ENCODE measurements around the gene CLTC.
A peak's percentile ranks its signal among the peaks of the same experiment; 100 is the strongest.
"Not testable (repeated sequence)": the region's sequence is repeated elsewhere in the genome, so short reads cannot be mapped to it uniquely, and the experiment has no call there.

The CLTC gene

DNA sequence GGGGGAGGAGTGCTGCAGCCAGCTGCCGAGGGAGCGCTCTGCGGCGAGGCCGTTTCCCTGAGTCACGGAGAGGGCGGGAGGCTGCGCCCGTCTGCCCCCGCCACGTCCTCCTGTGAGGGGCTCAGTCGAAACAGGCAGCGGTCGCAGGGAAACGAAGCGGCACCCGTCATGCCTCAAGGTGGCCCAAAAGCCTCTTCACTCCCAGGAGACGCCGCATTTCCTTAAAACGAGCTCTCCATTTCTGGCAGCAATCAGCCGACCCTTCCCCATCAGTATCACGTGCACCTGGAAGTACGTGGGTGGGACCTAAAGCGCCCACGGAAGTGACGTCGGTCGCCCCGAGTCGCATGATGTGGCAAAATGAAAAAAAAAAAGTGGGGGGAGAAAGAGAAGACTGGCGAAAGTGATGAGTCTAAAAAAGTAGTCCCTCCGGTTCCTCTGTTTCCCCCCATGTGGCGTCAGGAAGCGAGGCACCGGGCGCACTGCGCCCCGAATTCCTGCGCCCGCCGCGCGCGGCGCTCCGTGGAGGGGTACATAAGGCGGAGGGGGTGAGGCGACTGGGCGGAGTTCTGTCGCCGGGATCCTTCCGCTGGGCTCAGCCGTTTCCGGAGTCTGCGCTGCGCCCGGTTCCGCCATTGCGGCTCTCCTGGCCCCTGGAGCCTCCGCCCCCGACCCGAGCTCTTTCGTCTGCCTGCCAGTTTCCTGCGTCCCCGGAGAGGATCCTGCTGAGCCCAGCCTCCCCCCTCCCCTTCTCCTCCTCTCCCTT lies at the start of gene CLTC:
Gene CLTC (plus strand): TSS at position 598 of the 766 bp plus-strand sequence. CDS start 237 bp downstream, outside the sequence.
- peak; percentile 90 for DNase-seq (ENCODE audit: low spot score)

DNA sequence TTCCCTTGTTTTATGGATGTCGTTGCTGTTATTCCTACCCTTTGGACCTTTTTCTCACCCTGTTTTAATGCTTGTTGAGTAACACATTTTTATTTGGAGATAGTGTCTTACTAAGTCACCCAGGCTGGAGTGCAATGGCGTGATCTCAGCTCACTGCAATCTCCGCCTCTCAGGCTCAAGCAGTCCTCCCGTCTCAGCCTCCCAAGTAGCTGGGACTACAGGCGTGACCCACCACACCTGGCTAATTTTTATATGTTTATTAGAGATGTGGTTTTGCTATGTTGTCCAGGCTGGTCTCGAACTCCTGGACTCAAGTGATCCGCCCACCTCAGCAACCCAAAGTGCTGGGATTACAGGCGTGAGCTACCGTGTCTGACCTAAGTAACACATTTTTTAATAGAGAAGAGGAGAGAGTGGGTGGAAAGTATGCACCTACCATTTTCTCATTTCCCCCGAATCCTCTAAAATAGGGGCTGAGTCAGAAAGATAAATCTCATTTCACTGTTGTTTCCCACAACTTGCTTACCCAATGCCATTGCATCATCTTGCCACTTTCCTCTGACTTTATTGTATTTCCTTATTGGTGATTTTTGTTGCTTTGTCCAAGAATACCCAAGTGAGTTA lies 47.3 kb upstream of the CLTC start:
- DNase-seq (ENCODE audit: low spot score): peak; percentile 5

DNA sequence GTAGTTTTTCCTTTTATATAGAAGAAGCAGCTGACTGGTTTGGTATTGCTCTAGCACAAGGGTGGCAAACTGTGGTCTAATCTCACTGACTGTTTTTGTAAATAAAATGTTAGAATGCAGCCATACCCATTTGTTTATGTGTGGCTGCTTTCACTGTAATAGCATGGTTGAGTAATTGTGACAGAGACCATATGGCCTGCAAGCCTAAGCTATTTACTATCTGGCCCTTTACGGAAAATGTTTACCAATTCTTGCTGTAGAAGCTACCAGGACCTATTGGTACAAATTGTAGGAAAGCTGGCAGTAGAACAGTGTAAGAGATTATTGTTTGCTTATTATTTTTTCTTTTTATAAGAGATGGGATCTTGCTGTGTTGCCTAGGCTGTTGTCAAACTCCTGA lies 35.5 kb upstream of the CLTC start:
- DNase-seq (ENCODE audit: low spot score): not testable (repeated sequence)

DNA sequence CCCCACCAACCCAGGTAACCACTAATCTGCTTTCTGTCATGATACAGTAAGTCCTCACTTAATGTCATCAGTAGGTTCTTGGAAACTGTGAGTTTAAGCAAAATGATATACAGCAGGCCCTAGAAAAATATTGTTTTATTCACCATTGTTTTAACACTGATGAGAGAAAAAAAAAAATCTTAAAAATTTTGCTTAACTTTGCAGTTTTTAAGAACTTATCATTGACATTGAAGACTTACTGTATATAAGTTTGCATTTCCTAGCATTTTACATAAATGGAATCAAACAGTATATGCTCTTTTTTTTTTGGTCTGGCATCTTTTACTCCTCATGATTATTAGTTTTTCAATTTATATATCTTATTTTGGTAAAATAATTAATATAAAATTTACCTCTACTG lies 19.5 kb upstream of the CLTC start:
- no peak for DNase-seq (ENCODE audit: low spot score)

DNA sequence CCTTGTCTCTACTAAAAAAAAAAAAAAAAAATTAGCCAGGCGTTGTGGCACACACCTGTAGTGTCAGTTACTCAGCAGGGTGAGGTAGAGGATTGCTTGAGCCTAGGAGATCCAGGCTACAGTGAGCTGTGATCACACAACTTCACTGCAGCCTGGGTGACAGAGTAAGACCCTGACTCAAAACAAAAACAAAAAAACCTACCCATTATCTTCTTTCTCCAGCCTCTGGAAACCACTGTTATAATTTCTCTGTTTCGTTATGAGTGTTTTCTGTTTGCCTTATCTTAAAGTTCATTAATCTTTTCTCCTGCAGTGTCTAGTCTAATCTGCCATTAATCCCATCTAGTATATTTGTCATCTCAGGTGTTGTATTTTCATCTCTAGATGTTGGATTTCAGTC lies 18.6 kb upstream of the CLTC start:
- no peak for DNase-seq (ENCODE audit: low spot score)

DNA sequence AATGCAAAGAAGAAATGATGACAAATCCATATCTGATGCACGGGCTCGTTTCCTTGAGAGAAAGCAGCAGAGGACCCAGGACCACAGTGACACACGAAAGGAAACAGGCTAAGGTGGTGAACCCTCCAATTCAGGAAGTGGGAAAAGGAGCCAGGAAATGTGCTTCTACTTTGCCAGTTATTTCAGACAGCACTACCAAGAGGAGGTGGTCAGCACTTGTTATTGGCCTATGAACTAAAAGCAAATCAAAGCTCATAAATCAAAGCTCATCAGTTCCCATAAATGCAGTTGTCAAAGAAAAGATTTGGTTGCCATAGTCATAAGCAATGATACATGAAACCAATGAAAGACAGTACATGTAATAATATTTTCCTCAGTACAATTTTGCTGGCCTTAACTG lies 12.6 kb upstream of the CLTC start:
- DNase-seq (ENCODE audit: low spot score): no peak

DNA sequence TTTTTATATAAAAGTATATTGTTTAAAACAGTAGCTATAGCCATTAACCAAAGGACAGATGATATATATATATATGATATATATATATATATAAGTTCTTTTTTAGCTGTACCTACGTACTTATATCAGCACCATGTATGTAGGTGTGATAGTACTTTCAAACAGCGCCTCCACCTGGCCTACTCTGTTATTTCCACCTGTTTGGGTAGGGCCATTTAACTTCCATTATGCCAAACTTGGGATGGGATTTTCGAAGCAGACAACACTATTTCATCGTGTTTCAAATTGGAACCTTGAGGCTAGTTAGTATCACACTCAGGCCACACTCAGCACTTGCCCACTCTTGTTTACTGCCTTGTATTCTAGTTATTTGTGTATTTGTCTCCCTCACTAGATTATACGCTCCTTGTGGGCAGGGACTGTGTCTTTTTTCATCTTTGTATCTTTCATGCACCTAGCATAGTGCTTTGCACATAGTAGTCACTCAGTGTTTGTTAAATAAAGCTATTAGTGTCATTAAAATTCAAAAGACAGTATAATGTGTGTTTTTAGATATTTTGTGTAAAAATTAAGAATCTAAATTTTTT lies 11.8 kb upstream of the CLTC start:
- no peak for DNase-seq (ENCODE audit: low spot score)

DNA sequence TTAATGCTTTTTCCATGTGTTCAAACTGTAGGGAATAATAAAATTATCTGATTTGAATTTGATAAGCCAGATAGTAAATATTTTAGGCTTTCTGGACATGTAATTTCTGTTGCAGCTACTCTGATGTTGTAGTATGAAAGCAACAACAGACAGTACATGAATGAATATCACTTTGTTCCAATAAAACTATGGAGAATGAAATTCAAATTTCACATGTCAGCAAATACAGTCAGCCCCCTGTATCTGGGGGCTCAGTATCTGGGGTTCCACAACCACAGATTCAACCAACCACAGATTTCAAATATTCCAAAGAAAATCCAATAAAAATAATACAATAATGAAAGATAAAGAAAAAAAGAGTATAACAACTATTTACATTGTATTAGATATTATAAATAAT lies 8.2 kb upstream of the CLTC start:
- no peak for DNase-seq (ENCODE audit: low spot score)

DNA sequence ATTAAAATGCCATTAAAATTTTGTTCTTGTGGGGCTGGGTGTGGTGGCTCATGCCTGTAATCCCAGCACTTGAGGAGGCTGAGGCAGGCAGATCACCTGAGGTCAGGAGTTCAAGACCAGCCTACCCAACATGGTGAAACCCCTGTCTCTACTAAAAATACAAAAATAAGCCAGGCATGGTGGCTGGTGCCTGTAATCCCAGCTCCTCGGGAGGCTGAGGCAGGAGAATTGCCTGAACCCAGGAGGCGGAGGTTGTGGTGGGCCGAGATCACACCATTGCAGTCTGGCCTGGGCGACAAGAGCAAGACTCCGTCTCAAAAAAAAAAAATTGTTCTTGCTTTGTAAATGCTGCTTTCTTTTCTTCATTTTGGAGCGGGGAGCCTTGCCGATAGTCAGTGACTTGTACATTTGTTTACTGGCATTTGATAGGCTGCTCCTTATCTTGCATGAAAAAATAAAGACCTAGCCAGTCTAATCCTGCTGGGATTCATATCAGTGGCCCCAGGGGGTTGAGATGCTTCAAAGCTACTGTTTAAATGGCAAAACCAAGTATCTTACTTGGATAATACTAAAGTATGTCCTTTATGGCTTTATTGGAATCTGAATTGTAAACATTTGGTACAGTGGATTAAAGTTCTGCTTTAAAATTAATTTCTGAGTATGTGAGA lies 3.3 kb upstream of the CLTC start:
- no peak for DNase-seq (ENCODE audit: low spot score)

DNA sequence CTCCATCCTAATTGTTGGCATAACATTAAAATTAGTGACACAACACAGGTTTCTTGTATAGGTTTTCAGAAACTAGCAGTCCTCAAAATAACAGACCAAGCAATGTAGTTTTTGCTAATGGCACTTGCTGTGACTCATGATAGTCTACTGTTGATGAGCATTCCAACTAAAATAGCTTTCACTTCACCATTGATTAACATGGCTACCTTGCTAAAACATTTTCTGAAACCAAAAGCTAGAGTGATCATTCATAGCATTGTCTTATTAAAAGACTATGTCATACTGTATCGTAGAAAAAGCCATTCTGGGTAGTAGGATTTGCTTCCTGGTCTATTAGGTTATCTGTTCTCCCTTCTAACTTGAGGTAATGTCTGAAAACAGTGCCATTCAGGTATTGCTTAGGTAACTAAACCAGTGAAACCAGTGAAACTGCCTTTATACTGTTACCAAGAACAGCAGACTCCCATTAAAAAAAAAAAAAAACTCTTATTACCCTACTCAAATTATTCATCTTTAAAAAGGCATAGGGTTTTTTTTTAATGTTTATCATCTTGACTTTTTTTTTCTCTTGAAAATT lies 2.5 kb upstream of the CLTC start:
- DNase-seq (ENCODE audit: low spot score): no peak

DNA sequence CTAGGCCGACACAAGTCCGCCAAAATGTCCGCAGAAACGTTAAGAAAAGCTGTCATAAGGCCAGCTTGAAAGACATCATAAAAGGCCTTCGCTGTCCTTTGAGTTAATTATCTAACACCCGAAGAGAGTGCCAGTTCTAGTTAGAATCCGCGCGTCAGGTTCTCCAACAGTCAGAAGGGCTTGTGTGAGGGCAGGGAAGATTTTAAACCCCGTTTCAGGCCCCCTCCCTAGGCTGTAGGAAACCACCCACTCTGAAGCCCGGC lies 729 bp upstream of the CLTC start:
- DNase-seq (ENCODE audit: low spot score): no peak

DNA sequence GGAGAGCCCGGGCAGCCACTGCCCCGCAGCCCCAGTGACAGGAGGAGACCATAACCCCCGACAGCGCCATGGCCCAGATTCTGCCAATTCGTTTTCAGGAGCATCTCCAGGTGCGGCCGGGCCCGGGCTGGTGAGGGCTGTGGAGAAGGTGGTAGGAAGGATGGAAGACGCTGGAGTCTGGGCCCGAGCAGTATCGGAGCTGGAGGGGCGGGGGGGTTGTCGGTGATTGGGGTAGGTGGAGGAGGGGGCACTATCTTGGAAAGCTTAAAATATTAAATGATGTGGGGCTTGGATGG lies 317 bp downstream of the CLTC start:
- DNase-seq (ENCODE audit: low spot score): no peak

DNA sequence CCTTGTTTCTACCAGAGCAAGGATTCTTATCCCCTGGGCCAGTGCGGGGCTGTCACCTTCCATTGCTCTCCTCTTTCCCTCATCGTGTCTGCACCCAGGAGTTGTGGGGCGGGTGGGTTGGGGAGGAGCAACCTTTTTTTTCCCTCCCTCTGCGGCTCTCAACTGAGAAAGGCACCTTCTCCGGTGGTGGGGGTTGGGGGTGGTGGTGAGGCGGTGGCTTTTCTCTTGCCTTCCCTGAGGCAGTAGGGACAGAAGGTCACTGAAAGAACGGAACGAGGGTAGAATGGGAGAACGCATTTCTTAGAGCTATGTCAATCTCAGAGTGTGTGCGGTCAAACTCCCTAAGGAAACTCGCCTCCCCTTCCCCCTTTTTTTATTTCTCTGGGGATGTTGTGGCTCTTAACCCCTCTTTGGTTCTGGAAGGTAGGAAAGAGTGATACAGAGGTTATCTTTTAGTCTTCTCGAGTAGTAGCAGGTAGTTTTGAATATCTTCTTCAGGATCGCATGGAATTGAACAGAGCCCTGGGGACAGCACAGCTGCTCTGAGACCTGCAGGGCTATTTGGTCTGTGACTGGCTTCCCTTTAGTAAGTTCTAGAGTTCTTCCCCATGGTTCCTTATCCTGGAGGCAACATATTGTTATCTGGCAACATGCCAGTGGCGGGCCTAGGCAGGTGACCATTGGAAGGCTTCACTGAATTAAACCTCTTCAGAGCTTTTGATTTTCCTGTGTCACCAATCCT lies 994 bp downstream of the CLTC start:
- DNase-seq (ENCODE audit: low spot score): peak; percentile 26

DNA sequence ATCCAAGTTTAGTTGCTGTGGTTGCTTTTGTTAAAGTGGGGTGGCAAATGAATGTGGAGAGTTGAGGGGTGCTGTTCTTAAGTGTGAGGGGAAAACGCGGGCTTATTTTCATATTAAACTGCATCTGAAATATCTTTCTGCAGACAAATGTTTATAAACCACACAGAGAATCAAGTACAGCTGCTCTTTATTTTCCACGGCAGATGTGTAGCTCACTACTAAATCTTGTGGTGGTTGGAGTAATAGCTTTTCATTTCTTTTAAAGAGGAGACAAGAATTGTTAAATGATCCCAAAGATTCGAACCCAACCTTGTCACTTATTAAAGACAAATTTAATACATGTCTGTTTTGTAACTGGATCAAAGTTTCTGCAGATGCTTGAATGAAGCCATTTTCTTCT lies 2.1 kb downstream of the CLTC start:
- no peak for DNase-seq (ENCODE audit: low spot score)

DNA sequence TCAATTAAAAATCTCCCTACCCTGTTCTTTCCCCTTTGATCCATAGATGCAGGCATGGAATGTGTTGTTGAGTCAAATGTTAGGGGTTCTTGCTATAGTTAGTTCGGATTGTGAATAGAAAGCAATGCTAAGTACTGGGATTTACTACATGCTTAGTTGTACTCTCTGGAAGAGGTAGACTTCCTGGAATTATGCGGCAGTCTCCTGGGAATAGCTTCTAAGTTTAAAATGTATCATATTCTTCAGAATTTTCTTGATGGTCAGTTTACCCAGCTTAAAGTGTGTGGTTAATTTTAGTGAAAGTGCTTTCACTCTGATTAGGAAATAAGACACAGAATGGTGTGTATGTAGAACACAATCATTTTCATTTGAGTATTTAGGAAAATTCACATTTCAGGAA lies 3.5 kb downstream of the CLTC start:
- no peak for DNase-seq (ENCODE audit: low spot score)

DNA sequence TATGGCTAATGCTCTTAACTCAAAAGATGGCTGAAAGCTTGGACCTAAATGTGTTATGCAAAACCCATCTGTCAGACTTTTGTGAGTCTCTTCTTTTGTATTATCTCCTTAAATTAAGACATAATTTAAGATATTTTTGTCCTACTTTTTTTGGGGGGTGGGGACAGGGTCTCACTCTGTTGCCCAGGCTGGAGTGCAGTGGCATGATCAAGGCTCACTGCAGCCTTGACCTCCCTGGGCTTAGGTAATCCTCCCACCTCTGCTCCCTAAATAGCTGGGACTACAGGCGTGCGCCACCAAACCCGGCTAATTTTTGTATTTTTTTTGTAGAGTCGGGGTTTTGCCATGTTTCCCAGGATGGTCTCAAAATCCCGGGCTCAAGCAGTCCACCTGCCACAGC lies 7.1 kb downstream of the CLTC start:
- DNase-seq (ENCODE audit: low spot score): no peak

DNA sequence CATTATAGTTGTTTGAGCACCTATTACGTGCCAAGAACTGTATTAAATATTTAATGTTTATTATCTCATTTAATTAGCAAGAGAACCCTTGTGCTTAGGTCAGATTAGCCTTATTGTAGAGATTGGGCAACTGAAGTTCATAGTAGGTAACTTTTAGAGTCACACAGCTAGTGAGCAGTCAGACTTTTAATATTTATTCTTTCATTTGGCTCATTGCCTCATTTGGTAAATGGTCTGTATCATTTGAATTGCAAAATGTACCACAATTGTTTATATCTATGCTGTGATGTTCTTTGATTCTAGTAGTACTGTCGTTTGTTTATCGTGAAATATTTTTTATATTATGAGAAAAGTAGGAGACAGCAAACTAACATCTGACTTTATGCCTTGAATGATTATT lies 7.6 kb downstream of the CLTC start:
- DNase-seq (ENCODE audit: low spot score): no peak

DNA sequence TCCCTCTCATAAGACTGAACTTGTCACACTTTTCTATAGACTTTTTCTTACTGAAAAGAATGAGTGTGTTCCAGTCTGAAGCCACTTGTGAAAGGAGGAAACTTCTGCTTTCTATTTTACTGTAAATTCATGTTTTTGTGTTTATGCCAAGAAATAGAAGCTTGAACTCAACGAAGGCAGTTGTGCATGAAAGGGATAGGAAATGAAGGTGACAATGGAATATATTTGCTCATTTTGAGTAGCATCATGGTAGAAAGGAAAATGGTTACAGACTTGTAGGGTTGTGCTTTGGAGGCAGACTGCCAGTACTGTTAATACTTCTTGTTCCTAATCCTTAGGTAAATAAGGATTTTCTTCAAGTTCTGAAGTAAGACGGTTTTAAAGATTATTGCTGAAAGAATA lies 8.1 kb downstream of the CLTC start:
- DNase-seq (ENCODE audit: low spot score): no peak

DNA sequence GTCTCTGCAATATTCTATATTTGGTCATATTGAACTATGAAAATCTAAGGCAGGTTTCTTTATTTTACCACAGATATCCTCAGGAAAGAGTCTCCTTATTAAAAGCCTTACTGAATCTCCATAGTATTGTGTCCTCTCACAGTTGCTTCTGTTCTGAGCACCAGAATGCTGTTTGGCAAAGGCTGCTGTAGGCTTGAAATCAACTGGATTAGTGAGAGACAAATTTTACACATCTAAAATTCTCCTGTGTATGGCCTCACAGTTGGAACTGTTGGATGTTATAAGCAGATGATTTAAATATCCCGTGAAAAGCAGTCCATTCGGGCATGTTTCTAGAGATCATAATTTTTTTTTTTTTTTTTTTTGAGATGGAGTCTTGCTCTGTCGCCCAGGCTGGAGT lies 9.5 kb downstream of the CLTC start:
- DNase-seq (ENCODE audit: low spot score): no peak

DNA sequence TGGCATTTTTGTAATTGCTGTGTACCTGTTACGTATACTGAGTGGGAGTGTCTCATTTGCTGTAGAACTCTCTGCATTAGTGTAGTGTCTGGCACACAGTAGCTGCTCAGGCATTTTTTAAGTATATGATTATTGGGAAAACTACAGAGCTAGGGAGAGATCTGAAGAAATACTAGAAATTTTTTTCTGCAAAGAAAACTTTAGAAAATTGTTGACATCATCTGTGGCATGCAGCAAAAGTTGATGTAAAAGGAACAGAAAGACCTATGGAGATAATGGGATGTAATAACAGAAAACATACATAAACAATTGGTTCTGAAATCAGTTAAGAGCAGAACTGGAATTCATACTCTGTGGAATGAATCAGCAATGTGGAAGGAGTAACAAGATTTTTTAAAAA lies 11.6 kb downstream of the CLTC start:
- DNase-seq (ENCODE audit: low spot score): no peak

DNA sequence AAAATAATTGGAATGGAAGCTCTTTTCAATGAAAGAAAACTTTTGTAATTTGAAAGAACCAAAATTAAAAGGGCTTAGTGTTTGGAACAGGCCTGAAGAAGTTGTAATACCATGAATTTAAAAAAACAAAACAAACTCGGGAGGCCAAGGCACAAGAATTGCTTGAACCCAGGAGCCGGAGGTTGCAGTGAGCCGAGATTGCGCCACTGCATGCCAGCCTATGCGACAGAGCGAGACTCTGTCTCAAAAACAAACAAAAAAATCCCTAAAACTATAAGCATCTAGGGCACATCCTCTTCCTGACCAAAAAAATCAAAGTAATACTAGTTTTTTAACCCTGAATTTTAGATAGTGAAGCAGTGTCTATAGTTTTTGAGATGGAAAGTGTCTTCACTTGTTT lies 12.7 kb downstream of the CLTC start:
- DNase-seq (ENCODE audit: low spot score): no peak

DNA sequence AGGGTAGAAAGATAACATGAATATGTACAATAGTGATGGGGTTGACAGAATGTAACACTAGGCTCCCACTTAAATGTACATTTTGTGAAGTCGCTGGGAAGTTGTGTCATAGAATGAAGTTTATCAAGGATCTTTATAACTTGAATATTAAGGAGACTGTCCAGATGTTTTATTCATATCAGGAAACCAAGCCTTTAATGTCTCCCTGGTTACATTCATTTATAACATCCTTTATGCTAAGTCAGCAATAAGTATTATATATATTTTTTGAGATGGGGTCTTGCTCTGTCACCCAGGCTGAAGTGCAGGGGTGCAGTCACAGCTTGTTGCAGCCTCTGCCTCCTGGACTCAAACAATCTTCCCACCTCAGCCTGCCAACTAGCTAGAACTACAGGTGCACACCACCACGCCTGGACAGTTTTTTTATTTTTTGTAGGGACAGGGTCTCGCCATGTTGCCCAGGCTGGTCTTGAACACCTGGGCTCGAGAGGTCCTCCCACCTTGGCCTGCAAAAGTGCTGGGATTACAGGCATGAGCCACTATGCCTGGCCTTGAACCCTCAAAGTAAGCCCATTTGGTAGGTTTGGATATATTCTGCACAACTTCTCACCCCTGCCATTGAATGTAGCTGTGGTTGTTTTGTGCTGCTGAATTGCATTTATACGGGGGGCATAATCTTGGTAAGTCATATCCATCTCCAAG lies 14.1 kb downstream of the CLTC start:
- no peak for DNase-seq (ENCODE audit: low spot score)
